GM23338 (cell line): Measurements from ENCODE around the gene SLC28A2. TPM values are rescaled to one million over a fixed set of nuclear protein-coding genes. Genes with fewer than 3 reads are reported as not detected.

Source experiments
- ATAC-seq: fragments of 200-7000 bp; cut with Tn5 transposase; 3 replicates; pipeline ENCODE4 v1.9.1; 2020
- DNase-seq: peaks from one replicate; pipeline ENCODE4 v3.0.0-alpha.2; 2015; ENCODE audit warnings: low spot score
- H2AFZ ChIP-seq: fragments of 200-600 bp; sonication (generic); 2 replicates; pipeline ENCODE4 v1.8.0; 2016; ENCODE audit warnings: antibody characterized with exemption, mild to moderate bottlenecking, moderate library complexity
- H3F3A ChIP-seq: fragments of 200-600 bp; sonication (generic); replicated peaks from 2 replicates; pipeline ENCODE4 v1.8.0; 2017; ENCODE audit warnings: antibody characterized with exemption, mixed run types, low read depth
- H3K27ac ChIP-seq: fragments of 200-600 bp; sonication (generic); 2 replicates; pipeline ENCODE4 v1.6.1; 2016; ENCODE audit warnings: low read depth
- H3K27me3 ChIP-seq: fragments of 200-600 bp; sonication (generic); 2 replicates; pipeline ENCODE4 v1.8.0; 2016; ENCODE audit warnings: mild to moderate bottlenecking, mixed run types, moderate library complexity; ENCODE audit not compliant: insufficient read depth
- H3K36me3 ChIP-seq: fragments of 200-600 bp; sonication (generic); 2 replicates; pipeline ENCODE4 v1.8.0; 2016; ENCODE audit warnings: mild to moderate bottlenecking; ENCODE audit not compliant: insufficient read depth
- H3K4me1 ChIP-seq: fragments of 200-600 bp; sonication (generic); 2 replicates; pipeline ENCODE4 v1.8.0; 2016; ENCODE audit warnings: mild to moderate bottlenecking, moderate library complexity; ENCODE audit not compliant: insufficient read depth
- H3K4me2 ChIP-seq: fragments of 200-600 bp; sonication (generic); 2 replicates; pipeline ENCODE4 v1.7.1; 2017; ENCODE audit warnings: mixed run types
- H3K4me3 ChIP-seq: fragments of 200-600 bp; sonication (generic); 2 replicates; pipeline ENCODE4 v1.6.1; 2016; ENCODE audit warnings: mixed run types
- H3K79me2 ChIP-seq: fragments of 200-600 bp; sonication (generic); replicated peaks from 2 replicates; pipeline ENCODE4 v1.8.0; 2017; ENCODE audit warnings: mild to moderate bottlenecking; ENCODE audit not compliant: insufficient read depth
- H3K9me2 ChIP-seq: fragments of 200-600 bp; sonication (generic); 2 replicates; pipeline ENCODE4 v1.8.0; 2017; ENCODE audit not compliant: insufficient read depth
- H4K20me1 ChIP-seq: fragments of 200-600 bp; sonication (generic); replicated peaks from 2 replicates; pipeline ENCODE4 v1.8.0; 2017; ENCODE audit warnings: mild to moderate bottlenecking; ENCODE audit not compliant: insufficient read depth
- H3K27ac Mint-ChIP-seq: 2 replicates; pipeline ENCODE4 v1.8.0; 2020; ENCODE audit warnings: inconsistent platforms, mild to moderate bottlenecking, moderate library complexity, mixed read lengths
- H3K27me3 Mint-ChIP-seq: 3 replicates; pipeline ENCODE4 v1.8.0; 2022; ENCODE audit warnings: low read depth, mild to moderate bottlenecking, moderate library complexity, mixed read lengths, inconsistent platforms; ENCODE audit not compliant: insufficient read depth, poor library complexity
- H3K36me3 Mint-ChIP-seq: 3 replicates; pipeline ENCODE4 v1.8.0; 2021; ENCODE audit warnings: low read depth, mild to moderate bottlenecking, inconsistent platforms, moderate library complexity, mixed read lengths
- H3K4me1 Mint-ChIP-seq: 3 replicates; pipeline ENCODE4 v1.8.0; 2020; ENCODE audit warnings: mild to moderate bottlenecking, inconsistent platforms, mixed read lengths
- H3K4me3 Mint-ChIP-seq: 3 replicates; pipeline ENCODE4 v1.8.0; 2021; ENCODE audit warnings: moderate library complexity, mild to moderate bottlenecking, inconsistent platforms, mixed read lengths
- H3K9me3 Mint-ChIP-seq: 3 replicates; pipeline ENCODE4 v1.8.0; 2020; ENCODE audit warnings: moderate library complexity, mild to moderate bottlenecking, inconsistent platforms, mixed read lengths
- CREB1 ChIP-seq: fragments of 250-450 bp; sonication (Bioruptor Pico); IDR thresholded peaks from 2 replicates; pipeline ENCODE4 v1.5.0; 2020; ENCODE audit warnings: low read depth, mild to moderate bottlenecking, moderate library complexity
- EZH2 ChIP-seq: fragments of 200-600 bp; sonication (generic); IDR thresholded peaks from one replicate; pipeline ENCODE4 v1.8.0; 2017; ENCODE audit warnings: antibody characterized with exemption, mild to moderate bottlenecking, low read depth; ENCODE audit not compliant: unreplicated experiment
- EZH2phosphoT487 ChIP-seq: fragments of 200-600 bp; sonication (generic); IDR thresholded peaks from one replicate; pipeline ENCODE4 v1.8.1; 2018; ENCODE audit warnings: antibody characterized with exemption; ENCODE audit not compliant: unreplicated experiment
- JUNB ChIP-seq: IDR thresholded peaks from one replicate; pipeline ENCODE4 v1.6.1; 2016; ENCODE audit warnings: antibody characterized with exemption; ENCODE audit not compliant: unreplicated experiment
- POLR2AphosphoS5 ChIP-seq: IDR thresholded peaks from 2 replicates; pipeline ENCODE4 v1.6.1; 2016; ENCODE audit warnings: antibody characterized with exemption, low read depth
- STAT1 ChIP-seq: IDR thresholded peaks from one replicate; pipeline ENCODE4 v1.6.1; 2016; ENCODE audit warnings: antibody characterized with exemption; ENCODE audit not compliant: unreplicated experiment
- ZNF114 ChIP-seq: fragments of 250-450 bp; sonication (Bioruptor Pico); IDR thresholded peaks from 2 replicates; pipeline ENCODE4 v1.5.0; 2020; ENCODE audit warnings: mild to moderate bottlenecking, moderate library complexity
- ZNF331 ChIP-seq: fragments of 250-450 bp; sonication (Bioruptor Pico); IDR thresholded peaks from 2 replicates; pipeline ENCODE4 v1.5.0; 2020; ENCODE audit warnings: low read depth, mild to moderate bottlenecking, moderate library complexity
- polyA plus RNA-seq: library from polyadenylated mRNA; unstranded; fragments of >200 nt; fragmentation: Nextera tagmentation; extraction: Ambion mirVana; gene quantifications from 2 replicates; pipeline ENCODE4 v1.2.1, GENCODE V29; 2016
- total RNA-seq: library from RNA; depleted of rRNA; stranded (reverse); fragments of >200 nt; shearing (Covaris generic); gene quantifications from 2 replicates; pipeline ENCODE4 v1.2.3, GENCODE V29; 2014
- TF ChIP-seq, protein P1 (sequence below): IDR thresholded peaks from 2 replicates; pipeline ENCODE4 v1.6.1; 2016; ENCODE audit warnings: antibody characterized with exemption
- TF ChIP-seq, protein P2 (sequence below), 2 experiments: fragments of 200-600 bp in 1 of 2; sonication (generic) in 1 of 2; conservative IDR thresholded peaks; 2 replicates each; pipeline versions ENCODE4 v1.5.1 to v1.6.1; 2016 to 2017; ENCODE audit warnings: antibody characterized with exemption in 2 of 2, low read depth in 2 of 2, mild to moderate bottlenecking in 2 of 2, moderate library complexity in 1 of 2
- TF ChIP-seq, protein P3 (sequence below): fragments of 250-450 bp; sonication (Bioruptor Pico); IDR thresholded peaks from 2 replicates; pipeline ENCODE4 v1.5.0; 2020; ENCODE audit warnings: mild to moderate bottlenecking, moderate library complexity
- TF ChIP-seq, protein P4 (sequence below): IDR thresholded peaks from one replicate; pipeline ENCODE4 v1.6.1; 2018; ENCODE audit warnings: antibody characterized with exemption; ENCODE audit not compliant: unreplicated experiment

SLC28A2 gene
- total and polyA plus RNA-seq, 2 experiments from 2014 or later: 0.18 TPM; not detected in 1

DNA sequence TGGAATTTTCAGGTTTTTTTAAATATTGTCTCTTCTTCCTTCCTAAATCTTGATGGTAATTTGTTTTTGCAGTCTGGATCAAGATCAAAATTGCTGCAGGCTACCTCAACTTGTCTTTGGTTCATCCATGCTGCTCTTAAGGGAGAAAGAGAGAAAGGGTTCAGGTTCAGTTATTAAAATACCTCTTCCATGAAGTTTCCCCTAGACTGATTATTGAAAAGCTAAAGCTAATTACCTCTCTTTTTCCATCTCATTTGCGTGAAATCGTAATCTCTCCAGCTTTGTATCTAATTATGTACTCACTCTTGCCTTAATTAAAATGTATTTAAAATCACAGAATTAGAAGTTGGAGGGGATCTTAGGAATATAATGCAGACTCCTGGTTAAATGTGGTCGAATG, 52.7 kb downstream of the SLC28A2 start (continued):
- TF ChIP-seq, protein P1, sequence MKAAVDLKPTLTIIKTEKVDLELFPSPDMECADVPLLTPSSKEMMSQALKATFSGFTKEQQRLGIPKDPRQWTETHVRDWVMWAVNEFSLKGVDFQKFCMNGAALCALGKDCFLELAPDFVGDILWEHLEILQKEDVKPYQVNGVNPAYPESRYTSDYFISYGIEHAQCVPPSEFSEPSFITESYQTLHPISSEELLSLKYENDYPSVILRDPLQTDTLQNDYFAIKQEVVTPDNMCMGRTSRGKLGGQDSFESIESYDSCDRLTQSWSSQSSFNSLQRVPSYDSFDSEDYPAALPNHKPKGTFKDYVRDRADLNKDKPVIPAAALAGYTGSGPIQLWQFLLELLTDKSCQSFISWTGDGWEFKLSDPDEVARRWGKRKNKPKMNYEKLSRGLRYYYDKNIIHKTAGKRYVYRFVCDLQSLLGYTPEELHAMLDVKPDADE: no peak
- no peak for TF ChIP-seq ZNF331

DNA sequence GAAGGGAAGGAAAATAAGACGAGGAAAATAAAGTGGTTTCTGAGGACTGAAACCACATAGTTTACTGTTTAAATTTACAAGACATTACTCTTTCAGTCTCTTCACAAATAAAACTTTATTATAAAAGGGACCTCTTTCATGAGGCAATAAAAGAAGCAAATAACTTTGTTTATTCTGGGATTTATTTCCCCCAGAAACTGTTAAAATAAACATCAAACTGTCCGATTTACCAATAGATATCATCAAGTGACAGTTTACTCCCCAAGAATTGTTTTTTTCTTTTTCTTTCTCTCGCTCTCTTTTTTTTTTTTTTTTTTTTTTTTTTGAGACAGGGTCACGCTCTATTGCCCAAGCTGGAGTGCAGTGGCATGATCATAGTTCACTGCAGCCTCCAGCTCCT, 54.1 kb downstream of the SLC28A2 start:
- no peak overlapping the region for H3K27ac ChIP-seq
- Mint-ChIP-seq H3K4me1 (no peaks in the 10 kb centered on the region), H3K27me3 (peaks cover 4% of the 10 kb centered on the region), H3K27ac (no peak overlapping the region), H3K4me3 (no peak overlapping the region), H3K36me3 (no peaks in the 10 kb centered on the region), H3K9me3 (peaks cover 15% of the 10 kb centered on the region; the same call in 2 of the 3 replicates)
- no peak overlapping the region for H3K4me3 ChIP-seq
- H3K36me3 ChIP-seq: no peaks in the 10 kb centered on the region
- no peaks in the 10 kb centered on the region for H3K27me3 ChIP-seq
- ATAC-seq (no peak), DNase-seq (no peak)
- H2AFZ ChIP-seq: no peak overlapping the region
- no peaks in the 10 kb centered on the region for H3K9me2 ChIP-seq
- no peaks in the 10 kb centered on the region for H3K4me1 ChIP-seq
- H3K79me2 ChIP-seq: no peaks in the 10 kb centered on the region
- no peaks in the 10 kb centered on the region for H4K20me1 ChIP-seq
- H3K4me2 ChIP-seq: no peak overlapping the region
- no peaks in the 10 kb centered on the region for H3F3A ChIP-seq
- TF ChIP-seq EZH2phosphoT487 (no peak), POLR2AphosphoS5 (no peak), ZNF114 (no peak), JUNB (no peak), STAT1 (no peak), ZNF331 (no peak), EZH2 (no peak), CREB1 (no peak)
- TF ChIP-seq, protein P2, sequence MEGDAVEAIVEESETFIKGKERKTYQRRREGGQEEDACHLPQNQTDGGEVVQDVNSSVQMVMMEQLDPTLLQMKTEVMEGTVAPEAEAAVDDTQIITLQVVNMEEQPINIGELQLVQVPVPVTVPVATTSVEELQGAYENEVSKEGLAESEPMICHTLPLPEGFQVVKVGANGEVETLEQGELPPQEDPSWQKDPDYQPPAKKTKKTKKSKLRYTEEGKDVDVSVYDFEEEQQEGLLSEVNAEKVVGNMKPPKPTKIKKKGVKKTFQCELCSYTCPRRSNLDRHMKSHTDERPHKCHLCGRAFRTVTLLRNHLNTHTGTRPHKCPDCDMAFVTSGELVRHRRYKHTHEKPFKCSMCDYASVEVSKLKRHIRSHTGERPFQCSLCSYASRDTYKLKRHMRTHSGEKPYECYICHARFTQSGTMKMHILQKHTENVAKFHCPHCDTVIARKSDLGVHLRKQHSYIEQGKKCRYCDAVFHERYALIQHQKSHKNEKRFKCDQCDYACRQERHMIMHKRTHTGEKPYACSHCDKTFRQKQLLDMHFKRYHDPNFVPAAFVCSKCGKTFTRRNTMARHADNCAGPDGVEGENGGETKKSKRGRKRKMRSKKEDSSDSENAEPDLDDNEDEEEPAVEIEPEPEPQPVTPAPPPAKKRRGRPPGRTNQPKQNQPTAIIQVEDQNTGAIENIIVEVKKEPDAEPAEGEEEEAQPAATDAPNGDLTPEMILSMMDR (conservative IDR thresholded peaks at IDR 0.05; ENCODE audit: low read depth in 2 of 2): no peak
- TF ChIP-seq, protein P3, sequence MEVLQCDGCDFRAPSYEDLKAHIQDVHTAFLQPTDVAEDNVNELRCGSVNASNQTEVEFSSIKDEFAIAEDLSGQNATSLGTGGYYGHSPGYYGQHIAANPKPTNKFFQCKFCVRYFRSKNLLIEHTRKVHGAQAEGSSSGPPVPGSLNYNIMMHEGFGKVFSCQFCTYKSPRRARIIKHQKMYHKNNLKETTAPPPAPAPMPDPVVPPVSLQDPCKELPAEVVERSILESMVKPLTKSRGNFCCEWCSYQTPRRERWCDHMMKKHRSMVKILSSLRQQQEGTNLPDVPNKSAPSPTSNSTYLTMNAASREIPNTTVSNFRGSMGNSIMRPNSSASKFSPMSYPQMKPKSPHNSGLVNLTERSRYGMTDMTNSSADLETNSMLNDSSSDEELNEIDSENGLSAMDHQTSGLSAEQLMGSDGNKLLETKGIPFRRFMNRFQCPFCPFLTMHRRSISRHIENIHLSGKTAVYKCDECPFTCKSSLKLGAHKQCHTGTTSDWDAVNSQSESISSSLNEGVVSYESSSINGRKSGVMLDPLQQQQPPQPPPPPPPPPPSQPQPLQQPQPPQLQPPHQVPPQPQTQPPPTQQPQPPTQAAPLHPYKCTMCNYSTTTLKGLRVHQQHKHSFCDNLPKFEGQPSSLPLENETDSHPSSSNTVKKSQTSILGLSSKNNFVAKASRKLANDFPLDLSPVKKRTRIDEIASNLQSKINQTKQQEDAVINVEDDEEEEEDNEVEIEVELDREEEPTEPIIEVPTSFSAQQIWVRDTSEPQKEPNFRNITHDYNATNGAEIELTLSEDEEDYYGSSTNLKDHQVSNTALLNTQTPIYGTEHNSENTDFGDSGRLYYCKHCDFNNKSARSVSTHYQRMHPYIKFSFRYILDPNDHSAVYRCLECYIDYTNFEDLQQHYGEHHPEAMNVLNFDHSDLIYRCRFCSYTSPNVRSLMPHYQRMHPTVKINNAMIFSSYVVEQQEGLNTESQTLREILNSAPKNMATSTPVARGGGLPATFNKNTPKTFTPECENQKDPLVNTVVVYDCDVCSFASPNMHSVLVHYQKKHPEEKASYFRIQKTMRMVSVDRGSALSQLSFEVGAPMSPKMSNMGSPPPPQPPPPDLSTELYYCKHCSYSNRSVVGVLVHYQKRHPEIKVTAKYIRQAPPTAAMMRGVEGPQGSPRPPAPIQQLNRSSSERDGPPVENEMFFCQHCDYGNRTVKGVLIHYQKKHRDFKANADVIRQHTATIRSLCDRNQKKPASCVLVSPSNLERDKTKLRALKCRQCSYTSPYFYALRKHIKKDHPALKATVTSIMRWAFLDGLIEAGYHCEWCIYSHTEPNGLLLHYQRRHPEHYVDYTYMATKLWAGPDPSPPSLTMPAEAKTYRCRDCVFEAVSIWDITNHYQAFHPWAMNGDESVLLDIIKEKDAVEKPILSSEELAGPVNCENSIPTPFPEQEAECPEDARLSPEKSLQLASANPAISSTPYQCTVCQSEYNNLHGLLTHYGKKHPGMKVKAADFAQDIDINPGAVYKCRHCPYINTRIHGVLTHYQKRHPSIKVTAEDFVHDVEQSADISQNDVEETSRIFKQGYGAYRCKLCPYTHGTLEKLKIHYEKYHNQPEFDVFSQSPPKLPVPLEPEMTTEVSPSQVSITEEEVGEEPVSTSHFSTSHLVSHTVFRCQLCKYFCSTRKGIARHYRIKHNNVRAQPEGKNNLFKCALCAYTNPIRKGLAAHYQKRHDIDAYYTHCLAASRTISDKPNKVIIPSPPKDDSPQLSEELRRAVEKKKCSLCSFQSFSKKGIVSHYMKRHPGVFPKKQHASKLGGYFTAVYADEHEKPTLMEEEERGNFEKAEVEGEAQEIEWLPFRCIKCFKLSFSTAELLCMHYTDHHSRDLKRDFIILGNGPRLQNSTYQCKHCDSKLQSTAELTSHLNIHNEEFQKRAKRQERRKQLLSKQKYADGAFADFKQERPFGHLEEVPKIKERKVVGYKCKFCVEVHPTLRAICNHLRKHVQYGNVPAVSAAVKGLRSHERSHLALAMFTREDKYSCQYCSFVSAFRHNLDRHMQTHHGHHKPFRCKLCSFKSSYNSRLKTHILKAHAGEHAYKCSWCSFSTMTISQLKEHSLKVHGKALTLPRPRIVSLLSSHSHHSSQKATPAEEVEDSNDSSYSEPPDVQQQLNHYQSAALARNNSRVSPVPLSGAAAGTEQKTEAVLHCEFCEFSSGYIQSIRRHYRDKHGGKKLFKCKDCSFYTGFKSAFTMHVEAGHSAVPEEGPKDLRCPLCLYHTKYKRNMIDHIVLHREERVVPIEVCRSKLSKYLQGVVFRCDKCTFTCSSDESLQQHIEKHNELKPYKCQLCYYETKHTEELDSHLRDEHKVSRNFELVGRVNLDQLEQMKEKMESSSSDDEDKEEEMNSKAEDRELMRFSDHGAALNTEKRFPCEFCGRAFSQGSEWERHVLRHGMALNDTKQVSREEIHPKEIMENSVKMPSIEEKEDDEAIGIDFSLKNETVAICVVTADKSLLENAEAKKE: no peak
- TF ChIP-seq, protein P4, sequence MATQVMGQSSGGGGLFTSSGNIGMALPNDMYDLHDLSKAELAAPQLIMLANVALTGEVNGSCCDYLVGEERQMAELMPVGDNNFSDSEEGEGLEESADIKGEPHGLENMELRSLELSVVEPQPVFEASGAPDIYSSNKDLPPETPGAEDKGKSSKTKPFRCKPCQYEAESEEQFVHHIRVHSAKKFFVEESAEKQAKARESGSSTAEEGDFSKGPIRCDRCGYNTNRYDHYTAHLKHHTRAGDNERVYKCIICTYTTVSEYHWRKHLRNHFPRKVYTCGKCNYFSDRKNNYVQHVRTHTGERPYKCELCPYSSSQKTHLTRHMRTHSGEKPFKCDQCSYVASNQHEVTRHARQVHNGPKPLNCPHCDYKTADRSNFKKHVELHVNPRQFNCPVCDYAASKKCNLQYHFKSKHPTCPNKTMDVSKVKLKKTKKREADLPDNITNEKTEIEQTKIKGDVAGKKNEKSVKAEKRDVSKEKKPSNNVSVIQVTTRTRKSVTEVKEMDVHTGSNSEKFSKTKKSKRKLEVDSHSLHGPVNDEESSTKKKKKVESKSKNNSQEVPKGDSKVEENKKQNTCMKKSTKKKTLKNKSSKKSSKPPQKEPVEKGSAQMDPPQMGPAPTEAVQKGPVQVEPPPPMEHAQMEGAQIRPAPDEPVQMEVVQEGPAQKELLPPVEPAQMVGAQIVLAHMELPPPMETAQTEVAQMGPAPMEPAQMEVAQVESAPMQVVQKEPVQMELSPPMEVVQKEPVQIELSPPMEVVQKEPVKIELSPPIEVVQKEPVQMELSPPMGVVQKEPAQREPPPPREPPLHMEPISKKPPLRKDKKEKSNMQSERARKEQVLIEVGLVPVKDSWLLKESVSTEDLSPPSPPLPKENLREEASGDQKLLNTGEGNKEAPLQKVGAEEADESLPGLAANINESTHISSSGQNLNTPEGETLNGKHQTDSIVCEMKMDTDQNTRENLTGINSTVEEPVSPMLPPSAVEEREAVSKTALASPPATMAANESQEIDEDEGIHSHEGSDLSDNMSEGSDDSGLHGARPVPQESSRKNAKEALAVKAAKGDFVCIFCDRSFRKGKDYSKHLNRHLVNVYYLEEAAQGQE: no peak
- TF ChIP-seq, protein P1: no peak
